Measurements from ENCODE around the gene ATRX.
"Not testable (repeated sequence)": the region's sequence is repeated elsewhere in the genome, so short reads cannot be mapped to it uniquely, and the experiment has no call there.

GRCh38 chrX:77621453-77621852 lies 164.6 kb downstream of the ATRX start:
- TF ChIP-seq EZH2 (IDR thresholded peaks at IDR 0.05; ENCODE audit: borderline replicate concordance, low read depth, low read length, severe bottlenecking); CTCF (IDR thresholded peaks at IDR 0.05; ENCODE audit: borderline replicate concordance, extremely low read depth, low read length, poor library complexity, severe bottlenecking): not testable (repeated sequence)

All from DND-41 (cell line).